Kidney (tissue), 14 donors: Measurements from ENCODE around the gene CLASP1. TPM values are rescaled to one million over a fixed set of nuclear protein-coding genes. Genes with fewer than 3 reads are reported as not detected.

ENCODE experiments used
- DNase-seq, 5 donors: peaks; one replicate each; pipeline ENCODE4 v3.0.0-alpha.2; 2013 to 2020
- FAIRE-seq: peaks from 2 replicates; lab custom pipeline; 2012; peaks lifted over from hg19 to GRCh38; lab: Jason Lieb, UNC
- H3K27ac ChIP-seq, 2 donors: one replicate each; pipeline ENCODE4 v1.7.0; 2013; ENCODE audit warnings: low read depth in 2 of 2, low read length in 2 of 2, inconsistent platforms in 1 of 2
- H3K27me3 ChIP-seq: one replicate; pipeline ENCODE4 v1.7.1; 2013; ENCODE audit warnings: low read length, inconsistent platforms; ENCODE audit not compliant: control insufficient read depth, insufficient read depth
- H3K36me3 ChIP-seq, 3 donors: one replicate each; pipeline versions ENCODE4 v1.7.0 to v1.7.1; 2013; ENCODE audit warnings: low read length in 3 of 3, control low read depth in 1 of 3, inconsistent platforms in 1 of 3; ENCODE audit not compliant: insufficient read depth in 3 of 3, control insufficient read depth in 2 of 3
- H3K4me1 ChIP-seq, 3 donors: one replicate each; pipeline versions ENCODE4 v1.7.0 to v1.7.1; 2013; ENCODE audit warnings: low read length in 3 of 3, inconsistent platforms in 1 of 3, low read depth in 1 of 3; ENCODE audit not compliant: control insufficient read depth in 2 of 3, insufficient read depth in 2 of 3
- H3K4me3 ChIP-seq, 3 donors: one replicate each; pipeline versions ENCODE4 v1.7.0 to v1.8.1; 2013; ENCODE audit warnings: low read length in 3 of 3, control low read depth in 1 of 3, inconsistent platforms in 1 of 3
- H3K9ac ChIP-seq, 3 donors: one replicate each; pipeline versions ENCODE4 v1.7.0 to v1.7.1; 2013; ENCODE audit warnings: low read length in 3 of 3, control low read depth in 1 of 3, inconsistent platforms in 1 of 3
- H3K9me3 ChIP-seq, 3 donors: one replicate each; pipeline versions ENCODE4 v1.7.0 to v1.7.1; 2013; ENCODE audit warnings: low read length in 3 of 3, control low read depth in 1 of 3, inconsistent platforms in 1 of 3; ENCODE audit not compliant: control insufficient read depth in 2 of 3, insufficient read depth in 1 of 3
- CTCF ChIP-seq: IDR thresholded peaks from 3 replicates; pipeline ENCODE4 v1.5.1; 2012; ENCODE audit warnings: mild to moderate bottlenecking, moderate library complexity, borderline replicate concordance; ENCODE audit not compliant: insufficient read depth; ENCODE audit errors: extremely low read depth
- intact Hi-C: fragments of 100-400 bp; cut with DNase I; formaldehyde crosslinking; loops from one replicate; pipeline ENCODE4 v1.11.1; 2022
- polyA plus RNA-seq: library from polyadenylated mRNA; stranded (reverse); fragments of 350-450 nt; fragmentation: Illumina TruSeq; extraction: RNeasy Lipid Tissue Mini Kit (QIAGEN cat#74804); gene quantifications from one replicate; pipeline ENCODE4 v1.2.3, GENCODE V29; 2014; ENCODE audit warnings: low read depth, low replicate concordance; ENCODE audit not compliant: insufficient read depth
- total RNA-seq: library from RNA; stranded (reverse); fragmentation: NEBNext Ultra II Directional; extraction: Animal tissue kit (Norgen Biotek cat#: 25700); gene quantifications from one replicate; pipeline ENCODE4 v1.2.1, GENCODE V29; 2021
- donor health status: control.
- donor health status: control.
- donor health status: control.
- donor health status: control.
- donor health status: control.
- donor health status: DM: yes; HTN: yes; CAD: no.
- donor health status: Normal renal cell carcinoma (clear cell type).

CLASP1 gene
- total and polyA plus RNA-seq, 2 donors from 2014 or later: 6.8 to 71.5 TPM

- TF ChIP-seq CTCF: no peak
- Histone ChIP-seq H3K27ac (no peak overlapping the region), H3K9me3 (no peaks in the 10 kb centered on the region), H3K9ac (no peak overlapping the region), H3K27me3 (no peaks in the 10 kb centered on the region), H3K4me1 (peaks cover 0 to 4% (median 0%) of the 10 kb centered on the region in 3 donors), H3K4me3 (no peak overlapping the region), H3K36me3 (no peaks in the 10 kb centered on the region)
- FAIRE-seq: no peak
- no peak for DNase-seq
- intact Hi-C loops: no loop called here
Measured at GRCh38 chr2:121491518-121491917, 157.7 kb downstream of the CLASP1 start.

- Histone ChIP-seq H3K27ac (no peak overlapping the region), H3K36me3 (no peaks in the 10 kb centered on the region), H3K9ac (no peak overlapping the region), H3K27me3 (no peaks in the 10 kb centered on the region), H3K4me1 (peaks cover 0 to 4% (median 0%) of the 10 kb centered on the region in 3 donors), H3K4me3 (no peak overlapping the region), H3K9me3 (no peaks in the 10 kb centered on the region)
- DNase-seq (no peak), FAIRE-seq (no peak)
- intact Hi-C loops: no loop called here
- TF ChIP-seq CTCF: no peak
Measured at GRCh38 chr2:121490584-121491133, 158.6 kb downstream of the CLASP1 start.

- no peak overlapping the region for H3K4me3 ChIP-seq
- FAIRE-seq: no peak
- no peaks in the 10 kb centered on the region for H3K9me3 ChIP-seq
- H3K27me3 ChIP-seq: no peaks in the 10 kb centered on the region
- H3K36me3 ChIP-seq: no peaks in the 10 kb centered on the region
- no peak overlapping the region for H3K27ac ChIP-seq
- H3K4me1 ChIP-seq: peaks cover 0 to 4% (median 0%) of the 10 kb centered on the region in 3 donors
- H3K9ac ChIP-seq: no peak overlapping the region
- DNase-seq: no peak
- no peak for TF ChIP-seq CTCF
- intact Hi-C loops: no loop called here
Measured at GRCh38 chr2:121489911-121490583, 159.2 kb downstream of the CLASP1 start.
